HUDEP-2 (cell line): Measurements from ENCODE around the gene POTEG.
"Not testable (repeated sequence)": the region's sequence is repeated elsewhere in the genome, so short reads cannot be mapped to it uniquely, and the experiment has no call there.

Source experiments
- DNase-seq, 76 experiments: peaks; one replicate each; lab custom pipeline; 2025; ENCODE audit not compliant: unreplicated experiment in 76 of 76; lab: John Stamatoyannopoulos, UW

The POTEG gene

DNA sequence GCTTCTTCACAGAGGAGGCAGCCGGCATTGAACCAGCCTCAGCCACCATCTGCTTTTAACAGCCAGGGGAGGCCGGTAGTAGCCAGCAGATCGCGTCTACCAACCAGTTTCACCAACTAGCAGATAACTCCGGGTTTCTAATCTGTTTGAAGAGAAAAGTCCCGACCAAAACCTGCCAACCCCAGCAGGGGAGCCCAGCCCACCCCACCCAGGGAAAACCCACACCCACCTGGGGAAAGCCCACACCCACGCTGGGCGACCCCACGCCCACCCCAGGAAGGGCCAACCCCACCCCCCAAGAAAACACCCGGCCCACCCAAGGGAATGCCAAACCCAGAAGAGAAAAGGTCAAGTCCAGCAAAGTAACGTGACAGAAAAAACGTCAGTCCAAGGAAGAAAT is at the start of gene POTEG:
TSS of gene POTEG (minus strand) at position 101 of the 400 bp plus-strand sequence. CDS start at position 49, 52 bp downstream.
- DNase-seq = not testable (repeated sequence)

DNA sequence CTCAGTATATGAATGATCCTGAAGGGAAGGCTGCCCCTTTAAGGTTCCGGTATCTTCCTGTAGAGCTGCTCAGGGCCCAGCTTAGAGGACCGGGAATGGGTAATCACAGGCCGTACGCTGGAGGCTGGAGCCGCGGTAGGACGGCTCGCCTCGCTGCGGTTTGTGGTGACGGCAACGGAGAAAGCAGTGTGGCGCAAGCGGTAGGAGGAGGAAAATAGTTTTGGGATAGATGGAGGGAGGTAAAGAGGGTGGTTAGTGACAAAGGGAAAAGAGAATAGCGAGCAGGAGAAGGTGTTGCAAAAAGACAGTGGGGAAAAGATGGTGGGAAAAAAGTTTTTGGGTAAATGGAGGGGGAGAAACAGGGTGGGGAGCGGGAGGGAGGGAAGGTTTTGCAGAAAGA is 48.0 kb upstream of the POTEG start:
- not testable (repeated sequence) for DNase-seq

DNA sequence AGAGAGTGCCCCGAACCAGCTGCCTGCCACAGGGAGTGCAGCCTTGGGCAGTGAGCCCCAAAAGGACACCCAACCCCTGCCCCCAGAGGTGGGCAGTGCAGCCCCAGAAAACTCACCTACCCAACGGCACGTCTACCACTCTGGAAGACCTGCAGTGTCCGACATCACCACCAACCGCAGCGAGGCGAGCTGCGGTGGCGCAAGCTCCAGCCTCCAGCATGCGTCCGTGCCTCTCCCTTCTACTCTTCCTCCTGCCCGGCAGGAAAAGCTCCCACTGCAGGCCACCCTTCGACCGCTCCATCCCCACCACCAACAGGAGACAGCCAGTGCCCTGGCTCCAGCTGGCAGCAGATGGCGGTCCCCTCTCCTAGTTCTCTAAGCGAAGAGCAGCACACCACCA is 47.3 kb upstream of the POTEG start:
- DNase-seq = not testable (repeated sequence)

DNA sequence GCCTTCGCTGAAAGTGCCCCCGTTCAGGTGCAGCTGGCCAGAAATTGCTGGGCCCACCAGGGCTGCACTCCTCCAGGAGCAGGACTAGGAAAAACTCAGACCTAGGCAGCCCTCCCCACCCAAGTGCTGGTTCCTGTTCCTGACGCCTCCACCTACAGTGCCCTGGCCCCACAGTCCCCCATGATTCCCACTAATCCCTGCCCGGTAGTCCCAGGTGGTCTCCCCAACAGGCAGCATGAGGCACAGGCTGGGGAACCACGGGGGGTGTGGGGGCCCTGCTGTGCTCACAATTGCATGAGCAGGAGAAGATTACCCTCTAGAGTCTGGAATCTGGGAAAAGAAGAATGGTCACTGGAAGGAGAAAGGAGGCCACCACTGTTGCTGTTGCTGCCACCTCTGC is 46.4 kb upstream of the POTEG start:
- not testable (repeated sequence) for DNase-seq

DNA sequence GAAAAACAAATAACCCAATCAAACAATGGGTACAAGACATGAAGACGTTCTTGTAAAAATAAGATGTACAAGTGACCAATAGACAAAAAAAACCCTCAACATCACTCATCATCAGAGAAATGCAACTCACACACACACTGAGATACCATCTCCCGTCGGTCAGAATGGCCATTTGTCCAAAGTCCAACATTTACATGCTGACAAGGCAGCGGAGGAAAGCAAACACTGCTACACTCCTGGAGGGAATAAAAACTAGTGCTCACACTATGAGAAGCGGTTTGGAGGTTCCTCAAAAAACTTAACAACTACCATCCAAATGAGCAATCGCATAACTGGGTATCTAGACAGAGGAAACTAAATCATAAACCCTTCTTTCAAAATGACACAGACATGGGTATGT is 11.6 kb upstream of the POTEG start:
- DNase-seq = not testable (repeated sequence)

DNA sequence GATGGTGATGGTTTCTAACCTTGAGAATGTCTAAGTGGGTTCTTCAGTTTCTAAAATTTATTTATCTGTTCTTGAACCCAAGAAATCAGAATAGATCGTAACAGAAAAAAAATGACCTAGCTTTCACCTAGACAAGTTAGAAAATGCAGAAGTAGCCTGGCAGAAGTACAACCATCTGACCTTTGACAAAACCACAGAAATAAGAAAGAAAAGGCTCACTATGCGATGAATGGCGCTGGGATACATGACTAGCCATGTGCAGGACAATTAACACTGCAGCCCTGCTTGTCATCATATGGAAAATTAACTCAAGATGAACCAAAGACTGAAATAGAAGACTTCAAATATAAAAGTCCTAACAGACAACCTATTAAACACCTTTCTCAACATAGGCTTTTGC is 5.7 kb upstream of the POTEG start:
- not testable (repeated sequence) for DNase-seq

DNA sequence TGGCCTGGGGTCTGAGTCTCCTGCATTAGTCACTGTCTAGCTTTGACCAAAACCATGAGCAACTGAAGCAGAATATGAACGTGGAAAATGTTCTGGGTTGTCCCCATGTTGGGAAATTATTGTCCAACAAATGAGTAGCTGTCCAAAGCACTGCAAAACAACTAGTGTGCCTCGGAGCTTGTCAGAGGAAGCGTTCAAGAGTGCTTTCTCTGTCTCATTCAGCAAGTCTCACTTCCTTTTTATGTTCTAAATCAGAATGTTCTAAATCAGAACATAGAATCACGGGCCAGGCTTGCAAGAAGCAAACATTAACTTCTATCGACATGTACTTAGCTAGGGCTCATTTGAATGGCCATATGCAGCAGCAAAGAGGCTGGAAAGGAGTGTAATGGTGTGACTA is 5.1 kb upstream of the POTEG start:
- DNase-seq = not testable (repeated sequence)

DNA sequence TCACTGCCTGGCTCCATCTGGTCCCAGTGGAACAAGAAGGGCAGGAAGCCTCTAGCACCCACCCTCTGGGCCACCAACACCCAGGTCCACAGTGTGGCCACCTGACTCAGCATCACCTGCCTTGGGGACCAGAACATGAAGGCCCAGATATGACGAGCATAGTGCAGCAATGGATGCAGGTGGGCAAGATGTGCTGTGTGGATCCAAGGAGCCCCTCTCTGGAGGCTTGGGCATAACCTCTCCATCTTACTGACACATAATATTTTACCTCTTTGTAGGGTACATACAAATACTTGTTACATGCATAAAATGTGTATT is 2.9 kb upstream of the POTEG start:
- DNase-seq = not testable (repeated sequence)

DNA sequence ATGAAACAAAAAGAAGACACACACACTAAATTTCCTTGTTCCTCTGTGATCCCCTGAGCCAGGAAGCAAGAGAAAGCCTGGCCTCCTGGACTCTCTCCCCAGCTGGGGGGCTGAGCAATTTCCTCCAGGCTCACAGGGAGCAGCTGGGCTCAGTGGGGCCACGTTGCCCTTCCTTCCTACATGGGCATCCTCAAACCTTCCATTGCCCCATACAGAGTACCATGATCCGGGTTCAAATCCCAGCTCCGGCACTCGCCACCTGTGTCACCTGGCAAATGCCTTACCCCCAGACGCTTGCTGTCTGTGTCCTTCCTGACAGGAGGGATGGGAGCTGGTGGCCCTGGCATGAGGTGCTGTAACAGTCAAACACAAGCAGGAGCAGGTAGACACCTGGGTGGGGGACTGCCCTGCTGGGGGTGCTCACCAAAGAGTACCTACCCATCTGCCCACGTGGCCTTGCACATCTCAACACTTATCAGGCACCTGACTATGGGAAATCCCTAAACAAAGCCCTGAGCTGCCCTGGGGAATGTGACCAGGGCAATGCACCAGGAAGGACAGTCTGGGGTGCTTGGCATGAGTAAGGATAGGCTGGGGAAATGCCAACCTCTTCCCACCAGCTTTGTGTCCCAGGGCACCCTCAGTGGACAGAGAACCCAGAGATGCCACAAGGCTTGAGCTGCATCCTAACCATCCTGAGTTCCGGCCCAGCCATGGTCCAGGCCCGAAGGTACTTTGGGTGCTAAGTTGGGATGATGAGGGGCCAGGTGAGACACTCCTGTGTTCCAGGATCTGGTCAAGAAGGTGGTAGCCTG is 2.4 kb upstream of the POTEG start:
- DNase-seq = not testable (repeated sequence)

DNA sequence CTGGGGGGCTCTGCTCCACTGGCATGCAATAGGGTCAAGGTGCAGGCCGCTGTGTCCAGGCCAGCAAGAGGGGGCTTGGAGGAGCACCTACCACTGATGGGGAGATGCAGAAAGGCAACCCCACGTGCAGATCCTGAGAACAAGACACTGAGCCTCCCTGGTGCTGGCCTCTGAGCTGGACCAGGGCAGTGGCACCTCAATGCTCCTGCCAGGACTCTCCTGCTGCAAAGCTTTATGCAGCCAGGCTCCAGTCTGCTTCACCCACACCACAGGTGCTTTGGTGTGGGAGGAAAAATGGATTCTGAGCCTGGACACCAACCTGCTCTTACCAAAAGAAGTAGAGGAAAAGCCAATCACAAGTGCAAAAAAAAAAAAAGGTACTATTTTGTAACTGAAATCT is 1.7 kb upstream of the POTEG start:
- DNase-seq = not testable (repeated sequence)

DNA sequence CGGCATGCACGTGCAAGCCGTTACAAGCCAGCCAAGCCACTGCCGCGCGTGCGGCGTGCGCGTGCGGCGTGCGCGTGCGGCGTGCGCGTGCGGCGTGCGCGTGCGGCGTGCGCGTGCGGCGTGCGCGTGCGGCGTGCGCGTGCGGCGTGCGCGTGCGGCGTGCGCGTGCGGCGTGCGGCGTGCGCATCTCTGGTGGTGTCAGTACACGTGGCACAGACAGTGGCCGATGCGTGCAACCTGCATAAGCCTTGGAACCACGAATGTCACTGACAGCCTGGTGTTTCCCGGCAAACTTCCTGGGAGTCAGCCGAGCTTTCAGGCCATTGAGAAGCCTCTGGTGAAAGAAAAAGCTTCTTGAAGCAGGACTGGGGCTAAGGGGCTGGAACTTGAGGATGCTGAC is 750 bp upstream of the POTEG start:
- not testable (repeated sequence) for DNase-seq

DNA sequence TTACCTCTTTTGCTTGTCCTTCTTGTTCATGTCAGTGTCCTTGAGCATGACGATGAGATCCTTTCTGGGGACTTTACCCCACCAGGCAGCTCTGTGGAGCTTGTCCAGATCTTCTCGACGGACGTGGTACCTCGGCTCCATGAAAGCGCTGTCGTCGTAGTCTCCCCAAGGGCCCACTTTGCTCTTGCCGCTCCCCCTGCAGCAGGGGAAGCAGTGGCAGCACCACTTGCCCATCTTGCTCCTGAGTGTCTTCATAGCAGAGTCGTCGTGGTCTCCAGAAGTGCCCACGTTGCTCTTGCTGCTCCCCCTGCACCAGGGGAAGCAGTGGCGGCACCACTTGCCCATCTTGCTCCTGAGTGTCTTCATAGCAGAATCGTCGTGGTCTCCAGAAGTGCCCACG is 376 bp downstream of the POTEG start:
- not testable (repeated sequence) for DNase-seq

DNA sequence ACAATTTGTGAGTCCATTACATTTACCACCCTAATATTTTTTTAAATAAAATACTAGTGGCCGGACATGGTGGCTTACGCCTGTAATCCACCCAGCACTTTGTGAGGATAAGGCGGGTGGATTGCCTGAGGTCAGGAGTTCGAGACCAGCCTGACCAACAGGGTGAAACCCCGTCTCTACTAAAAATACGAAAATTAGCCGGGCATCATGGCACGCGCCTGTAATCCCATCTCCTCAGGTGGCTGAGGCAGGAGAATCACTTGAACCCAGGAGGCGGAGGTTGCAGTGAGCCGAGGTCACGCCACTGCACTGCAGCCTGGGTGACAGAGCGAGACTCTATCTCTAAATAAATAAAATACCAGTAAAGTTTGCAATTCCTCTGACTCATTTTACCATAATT is 25.6 kb downstream of the POTEG start:
- not testable (repeated sequence) for DNase-seq

DNA sequence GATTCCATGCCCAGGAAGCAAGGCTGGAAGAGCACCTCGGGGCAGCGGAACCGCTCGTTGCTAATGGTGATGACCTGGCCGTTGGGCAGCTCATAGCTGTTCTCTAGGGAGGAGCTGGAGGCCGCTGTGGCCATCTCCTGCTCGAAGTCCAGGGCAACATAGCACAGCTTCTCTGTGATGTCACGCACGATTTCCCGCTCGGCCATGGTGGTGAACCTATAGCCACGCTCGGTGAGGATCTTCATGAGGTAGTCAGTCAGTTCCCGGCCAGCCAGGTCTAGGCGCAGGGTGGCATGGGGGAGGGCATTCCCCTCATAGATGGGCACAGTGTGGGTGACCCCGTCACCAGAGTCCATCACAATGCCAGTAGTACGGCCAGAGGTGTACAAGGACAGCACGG is 32.0 kb downstream of the POTEG start:
- not testable (repeated sequence) for DNase-seq

DNA sequence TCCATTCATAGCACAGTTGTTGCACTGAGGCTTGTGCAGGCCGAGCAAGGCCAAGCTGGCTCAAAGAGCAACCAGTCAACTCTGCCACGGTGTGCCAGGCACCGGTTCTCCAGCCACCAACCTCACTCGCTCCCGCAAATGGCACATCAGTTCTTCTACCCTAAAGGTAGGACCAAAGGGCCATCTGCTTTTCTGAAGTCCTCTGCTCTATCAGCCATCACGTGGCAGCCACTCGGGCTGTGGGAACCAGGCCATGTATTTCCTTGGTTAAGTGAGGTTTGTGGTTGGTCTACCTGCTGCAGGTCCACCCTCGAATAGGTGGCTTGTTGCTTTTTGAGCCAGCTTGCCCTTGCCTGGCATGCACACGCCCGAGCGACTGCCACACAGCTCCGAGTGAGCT is 39.4 kb downstream of the POTEG start:
- DNase-seq = not testable (repeated sequence)

DNA sequence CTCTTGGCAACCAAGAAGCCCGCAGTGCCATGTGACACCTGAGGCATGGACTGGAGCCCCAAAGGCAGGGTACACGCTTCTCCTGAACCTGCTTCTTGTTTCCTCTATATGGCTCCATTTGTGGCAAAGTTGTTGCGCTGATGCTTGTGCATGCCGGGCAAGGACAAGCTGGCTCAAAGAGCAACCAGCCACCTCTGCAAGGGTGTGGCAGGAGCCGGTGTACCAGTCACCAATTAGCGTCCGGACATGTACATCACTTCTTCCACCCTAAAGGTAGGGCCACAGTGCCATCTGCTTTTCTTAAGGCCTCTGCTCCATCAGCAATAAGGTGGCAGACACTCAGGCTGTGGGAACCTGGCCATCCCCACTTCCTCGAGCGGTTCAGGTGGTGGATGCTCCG is 43.9 kb downstream of the POTEG start:
- not testable (repeated sequence) for DNase-seq

DNA sequence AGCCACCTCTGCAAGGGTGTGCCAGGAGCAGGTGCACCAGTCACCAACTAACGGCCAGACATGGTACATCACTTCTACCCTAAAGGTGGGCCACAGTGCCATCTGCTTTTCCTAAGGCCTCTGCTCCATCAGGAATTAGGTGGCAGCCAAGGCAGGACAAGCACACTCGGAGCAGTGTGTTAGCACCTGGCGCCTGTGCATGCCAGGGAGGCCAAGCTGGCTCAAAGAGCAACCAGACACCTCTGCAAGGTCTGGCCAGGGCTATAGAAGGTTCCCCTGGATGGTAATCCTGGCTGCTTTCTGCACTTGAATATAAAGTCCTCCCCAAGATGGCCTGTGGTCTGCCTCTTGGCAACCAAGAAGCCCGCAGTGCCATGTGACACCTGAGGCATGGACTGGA is 45.4 kb downstream of the POTEG start:
- not testable (repeated sequence) for DNase-seq

DNA sequence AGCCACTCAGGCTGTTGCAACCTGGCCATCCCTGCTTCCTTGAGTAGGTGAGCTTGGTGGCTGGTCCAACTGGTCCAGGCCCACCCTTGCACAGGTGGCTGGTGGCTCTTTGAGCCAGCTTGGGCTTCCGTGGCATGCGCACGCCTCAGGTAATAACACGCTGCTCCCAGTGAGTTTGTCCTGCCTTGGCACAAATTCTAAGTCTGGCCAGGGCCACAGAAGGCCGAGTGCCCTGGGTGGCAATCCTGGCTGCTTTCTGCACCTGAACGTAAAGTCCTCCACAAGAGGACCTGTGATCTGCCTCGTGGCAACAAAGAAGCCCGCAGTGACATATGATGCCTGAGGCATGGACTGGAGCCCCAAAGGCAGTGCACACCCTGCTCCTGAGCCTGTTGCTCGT is 47.1 kb downstream of the POTEG start:
- not testable (repeated sequence) for DNase-seq

DNA sequence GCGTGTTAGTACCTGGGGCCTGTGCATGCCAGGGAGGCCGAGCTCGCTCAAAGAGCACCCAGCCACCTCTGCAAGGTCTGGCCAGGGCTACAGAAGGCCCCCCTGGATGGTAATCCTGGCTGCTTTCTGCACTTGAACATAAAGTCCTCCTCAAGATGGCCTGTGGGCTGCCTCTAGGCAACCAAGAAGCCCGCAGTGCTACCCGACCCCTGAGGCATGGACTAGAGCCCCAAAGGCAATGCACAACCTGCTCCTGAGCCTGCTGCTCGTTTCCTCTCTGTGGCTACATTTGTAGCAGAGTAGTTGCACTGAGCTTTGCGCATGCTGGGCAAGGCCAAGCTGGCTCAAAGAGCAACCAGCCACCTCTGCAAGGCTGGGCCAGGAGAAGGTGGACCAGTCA is 47.8 kb downstream of the POTEG start:
- not testable (repeated sequence) for DNase-seq

DNA sequence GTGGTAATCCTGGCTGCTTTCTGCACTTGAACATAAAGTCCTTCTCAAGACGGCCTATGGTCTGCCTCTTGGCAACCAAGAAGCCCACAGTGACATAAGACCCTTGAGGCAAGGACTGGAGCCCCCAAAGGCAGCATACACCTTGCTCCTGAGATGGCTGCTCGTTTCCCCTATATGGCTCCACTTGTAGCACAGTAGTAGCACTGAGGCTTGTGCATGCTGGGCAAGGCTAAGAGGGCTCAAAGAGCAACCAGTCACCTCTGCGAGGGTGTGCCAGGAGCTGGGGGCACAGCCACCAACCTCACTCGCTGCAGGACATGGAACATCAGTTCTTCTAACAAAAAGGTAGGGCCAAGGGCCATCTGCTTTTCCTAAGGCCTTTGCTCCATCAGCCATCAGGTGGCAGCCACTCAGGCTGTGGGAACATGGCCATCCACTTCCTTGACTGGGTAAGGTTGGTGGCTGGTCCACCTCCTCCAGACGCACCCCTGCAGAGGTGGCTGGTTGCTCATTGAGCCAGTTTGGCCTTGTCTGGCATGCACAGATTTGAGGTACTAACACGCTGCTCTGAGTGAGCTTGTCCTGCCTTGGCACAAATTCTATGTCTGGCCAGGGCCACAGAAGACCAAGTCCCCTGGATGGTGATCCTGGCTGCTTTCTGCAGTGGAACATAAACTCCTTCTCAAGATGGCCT is 49.9 kb downstream of the POTEG start:
- not testable (repeated sequence) for DNase-seq

DNA sequence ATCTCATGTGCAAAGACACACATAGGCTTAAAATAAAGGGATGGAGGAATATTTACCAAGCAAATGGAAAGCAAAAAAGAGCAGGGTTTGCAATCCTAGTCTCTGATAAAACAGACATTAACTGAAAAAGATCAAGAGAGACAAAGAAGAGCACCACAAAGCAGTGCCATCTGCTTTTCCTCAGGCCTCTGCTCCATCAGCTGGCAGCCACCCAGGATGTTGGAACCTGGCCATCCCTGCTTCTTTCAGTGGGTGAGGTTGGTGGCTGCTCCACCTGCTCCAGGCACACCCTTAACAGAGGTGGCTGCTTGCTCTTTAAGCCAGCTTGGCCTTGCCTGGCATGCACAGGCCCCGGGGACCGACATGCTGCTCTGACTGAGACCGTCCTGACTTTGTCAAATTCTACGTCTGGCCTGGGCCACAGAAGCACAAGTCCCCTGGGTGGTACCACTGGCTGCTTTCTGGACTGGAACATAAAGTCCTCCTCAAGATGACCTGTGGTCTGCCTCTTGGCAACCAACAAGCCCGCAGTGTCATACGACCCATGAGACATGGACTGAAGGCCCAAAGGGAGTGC is 51.0 kb downstream of the POTEG start:
- not testable (repeated sequence) for DNase-seq

DNA sequence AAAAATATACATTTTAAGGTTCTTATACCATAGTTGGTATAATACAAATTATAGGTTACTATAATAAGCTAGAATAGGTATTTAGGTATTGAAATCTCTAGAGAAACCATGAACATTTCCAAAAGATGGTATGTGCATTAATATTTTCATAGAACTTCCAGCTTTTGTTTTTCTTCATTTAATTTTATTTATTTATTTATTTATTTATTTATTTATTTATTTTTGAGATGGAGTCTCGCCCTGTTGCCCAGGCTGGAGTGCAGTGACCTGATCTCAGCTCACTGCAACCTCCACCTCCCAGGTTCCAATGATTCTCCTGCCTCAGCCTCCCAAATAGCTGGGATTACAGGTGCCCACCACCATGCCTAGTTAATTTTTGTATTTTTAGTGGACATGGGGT is 54.0 kb downstream of the POTEG start:
- DNase-seq = not testable (repeated sequence)
